SK-N-SH (cell line): ENCODE measurements around the gene SFI1. TPM values are rescaled to one million over a fixed set of nuclear protein-coding genes. Genes with fewer than 3 reads are reported as not detected.

Experiments used
- CTCF ChIA-PET: fragments of 300-600, 350-600 bp; formaldehyde crosslinking; extraction: SDS; loops from one replicate; lab custom pipeline; 2021; lab: Yijun Ruan, JAX
- POLR2A ChIA-PET: fragments of 350-600 bp; sonication (Branson Sonifier 250); formaldehyde crosslinking; extraction: SDS; loops from one replicate; lab custom pipeline; 2020; ENCODE audit warnings: antibody characterized with exemption, inconsistent platforms; lab: Yijun Ruan, JAX
- DNase-seq: peaks from one replicate; pipeline ENCODE4 v3.0.0; 2012
- H2AFZ ChIP-seq: fragments of 200-600 bp; sonication (generic); 2 replicates; pipeline ENCODE4 v1.8.1; 2016; ENCODE audit warnings: antibody characterized with exemption, mild to moderate bottlenecking, low read depth
- H3F3A ChIP-seq: fragments of 200-600 bp; sonication (generic); replicated peaks from 2 replicates; pipeline ENCODE3; 2016; ENCODE audit warnings: antibody characterized with exemption, mild to moderate bottlenecking; ENCODE audit not compliant: insufficient read depth
- H3K27ac ChIP-seq, 2 experiments: fragments of 200-500 bp in 1 of 2; fragments of 200-600 bp in 1 of 2; sonication (Bioruptor generic) in 1 of 2; sonication (generic), shearing (Covaris generic) in 1 of 2; 2 replicates each; pipeline versions ENCODE4 v1.5.1 to v1.6.1; 2014 to 2016; ENCODE audit warnings: low read depth in 2 of 2, inconsistent platforms in 1 of 2, low read length in 1 of 2, mild to moderate bottlenecking in 1 of 2, mixed read lengths in 1 of 2
- H3K27me3 ChIP-seq: fragments of 200-600 bp; sonication (generic), shearing (Covaris generic); 2 replicates; pipeline ENCODE4 v1.6.1; 2016; ENCODE audit warnings: mixed run types; ENCODE audit not compliant: insufficient read depth
- H3K36me3 ChIP-seq, 2 experiments: fragments of 200-500 bp in 1 of 2; fragments of 200-600 bp in 1 of 2; sonication (Bioruptor generic) in 1 of 2; sonication (generic) in 1 of 2; replicated peaks in 1 of 2; 2 replicates each; pipeline versions ENCODE3 to v1.5.1; 2014 to 2016; ENCODE audit warnings: low read length in 1 of 2, mild to moderate bottlenecking in 1 of 2; ENCODE audit not compliant: insufficient read depth in 2 of 2, control insufficient read depth in 1 of 2
- H3K4me1 ChIP-seq, 2 experiments: fragments of 200-500 bp in 1 of 2; fragments of 200-600 bp in 1 of 2; sonication (Bioruptor generic) in 1 of 2; sonication (generic), shearing (Covaris generic) in 1 of 2; 2 replicates each; pipeline versions ENCODE4 v1.5.1 to v1.6.1; 2014 to 2016; ENCODE audit warnings: low read depth in 1 of 2, low read length in 1 of 2, mixed run types in 1 of 2; ENCODE audit not compliant: insufficient read depth in 2 of 2, control insufficient read depth in 1 of 2
- H3K4me2 ChIP-seq: fragments of 200-600 bp; sonication (generic), shearing (Covaris generic); 2 replicates; pipeline ENCODE4 v1.6.1; 2017; ENCODE audit warnings: mixed run types
- H3K4me3 ChIP-seq, 2 experiments: fragments of 200-500 bp in 1 of 2; fragments of 200-600 bp in 1 of 2; sonication (Bioruptor generic) in 1 of 2; sonication (generic), shearing (Covaris generic) in 1 of 2; 2 replicates each; pipeline versions ENCODE4 v1.5.1 to v1.8.1; 2014 to 2016; ENCODE audit warnings: low read depth in 2 of 2, inconsistent platforms in 1 of 2, low read length in 1 of 2, mild to moderate bottlenecking in 1 of 2, mixed read lengths in 1 of 2, moderate library complexity in 1 of 2
- H3K79me2 ChIP-seq: fragments of 200-600 bp; sonication (generic); 2 replicates; pipeline ENCODE4 v1.8.1; 2017; ENCODE audit warnings: mild to moderate bottlenecking; ENCODE audit not compliant: insufficient read depth
- H3K9ac ChIP-seq: fragments of 200-600 bp; sonication (generic); 2 replicates; pipeline ENCODE4 v1.6.1; 2017; ENCODE audit warnings: mixed run types
- H3K9me2 ChIP-seq: fragments of 200-600 bp; sonication (generic); 2 replicates; pipeline ENCODE4 v1.6.1; 2017; ENCODE audit warnings: mixed run types
- H3K9me3 ChIP-seq: fragments of 200-600 bp; sonication (generic); 2 replicates; pipeline ENCODE4 v1.6.1; 2017; ENCODE audit warnings: mixed run types, mild to moderate bottlenecking, moderate library complexity
- H4K20me1 ChIP-seq: fragments of 200-600 bp; sonication (generic); 2 replicates; pipeline ENCODE4 v1.6.1; 2017; ENCODE audit warnings: mild to moderate bottlenecking, mixed run types; ENCODE audit not compliant: insufficient read depth
- FOSL2 ChIP-seq: IDR thresholded peaks from 2 replicates; pipeline ENCODE4 v1.4.0; 2012; ENCODE audit warnings: low read depth, mild to moderate bottlenecking, moderate library complexity, borderline replicate concordance
- FOXJ3 ChIP-seq: sonication (generic); formaldehyde crosslinking; IDR thresholded peaks from 2 replicates; pipeline ENCODE4 v1.5.1; 2020; ENCODE audit warnings: mild to moderate bottlenecking, missing genetic modification reagents
- FOXM1 ChIP-seq: IDR thresholded peaks from 2 replicates; pipeline ENCODE4 v1.4.0; 2012; ENCODE audit warnings: low read depth, mild to moderate bottlenecking
- GABPA ChIP-seq: IDR thresholded peaks from 2 replicates; pipeline ENCODE4 v1.4.0; 2012; ENCODE audit warnings: low read depth, mild to moderate bottlenecking
- GATA2 ChIP-seq: sonication (generic); formaldehyde crosslinking; IDR thresholded peaks from 2 replicates; pipeline ENCODE4 v1.5.0; 2020; ENCODE audit warnings: mild to moderate bottlenecking, missing genetic modification reagents
- MXI1 ChIP-seq: IDR thresholded peaks from 2 replicates; pipeline ENCODE4 v1.6.1; 2012; ENCODE audit warnings: mild to moderate bottlenecking, low read depth, low read length, improper control_type of control experiment
- NRF1 ChIP-seq: IDR thresholded peaks from 2 replicates; pipeline ENCODE4 v1.6.1; 2012; ENCODE audit warnings: low read depth, mild to moderate bottlenecking, low read length
- RCOR1 ChIP-seq: fragments of 150-350 bp; IDR thresholded peaks from 2 replicates; pipeline ENCODE4 v1.6.1; 2017; ENCODE audit warnings: antibody characterized with exemption, low read length
- RFX5 ChIP-seq: IDR thresholded peaks from 2 replicates; pipeline ENCODE4 v1.6.1; 2012; ENCODE audit warnings: mild to moderate bottlenecking, improper control_type of control experiment, low read length
- WGBS: methylation state at CpG from one replicate; pipeline ENCODE4 v1.1.6; 2017; ENCODE audit warnings: low lambda C conversion rate; 5-methylcytosine and 5-hydroxymethylcytosine counted together
- polyA plus RNA-seq, 3 experiments: library from polyadenylated mRNA; depleted of rRNA; stranded (reverse); fragments of >200 nt; gene quantifications; 2 replicates each; pipeline ENCODE4 v1.2.3, GENCODE V29; 2012
- TF ChIP-seq, protein P1 (sequence below): IDR thresholded peaks from 2 replicates; pipeline ENCODE4 v1.4.0; 2012; ENCODE audit warnings: low read depth
- TF ChIP-seq, protein P2 (sequence below): fragments of 150-350 bp; IDR thresholded peaks from 2 replicates; pipeline ENCODE4 v1.6.1; 2016; ENCODE audit warnings: mild to moderate bottlenecking, low read depth, low read length
- TF ChIP-seq, protein P3 (sequence below): IDR thresholded peaks from 2 replicates; pipeline ENCODE4 v1.6.1; 2012; ENCODE audit warnings: mild to moderate bottlenecking, low read depth, low read length, moderate library complexity

SFI1 gene
- polyA plus RNA-seq, 1 of the 3 experiments (the other 2 are of a cell fraction), result 24.7 TPM

DNA sequence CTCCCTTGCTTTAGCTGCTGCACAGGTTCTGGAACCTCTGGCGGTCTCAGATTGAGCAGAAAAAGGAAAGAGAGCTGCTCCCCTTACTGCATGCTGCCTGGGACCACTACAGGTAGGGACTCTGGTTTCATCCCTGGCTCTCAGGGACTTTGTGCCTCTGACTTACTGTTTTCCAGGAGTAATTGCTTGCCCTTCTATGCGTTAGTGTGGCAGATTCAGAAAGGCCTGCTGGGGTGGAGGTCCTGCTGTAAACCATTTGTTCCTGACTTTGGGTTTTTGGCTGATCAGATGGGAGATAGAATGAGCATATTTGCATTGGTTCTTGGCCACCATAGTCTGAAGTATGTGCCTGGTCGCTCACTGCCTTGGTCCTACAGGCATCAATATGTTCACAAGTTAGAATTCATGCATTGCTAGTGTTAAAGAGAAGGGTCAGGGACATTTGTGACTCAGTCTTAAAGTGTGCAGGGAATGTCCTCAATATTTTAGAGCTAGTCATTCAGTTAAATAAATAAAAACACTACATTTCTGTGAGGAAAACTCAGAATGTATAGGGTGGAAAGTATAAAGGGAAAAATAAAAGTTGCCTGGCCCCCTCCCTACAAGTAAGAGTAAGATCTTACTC, 87.6 kb downstream of the SFI1 start:
- peak overlapping the region in 1 of 2 experiments; percentile 49; a peak in 2 of 4 replicates for H3K27ac ChIP-seq
- H3K79me2 ChIP-seq, result no peaks in the 10 kb centered on the region
- no peaks in the 10 kb centered on the region for H3K27me3 ChIP-seq
- no peaks in the 10 kb centered on the region for H4K20me1 ChIP-seq
- H3K9ac ChIP-seq, result no peak overlapping the region
- peak overlapping the region; percentile 38 for H3K4me2 ChIP-seq
- no peaks in the 10 kb centered on the region for H3K9me2 ChIP-seq
- no peak for DNase-seq
- CTCF ChIA-PET, result interaction anchor here (0.9 to 1.1 kb wide), 3 partner anchors 28 to 51 kb away, joined by 3 to 4 read pairs (median 3); no protein-coding TSS in a partner anchor
- H3K4me3 ChIP-seq, result no peak overlapping the region
- no peak overlapping the region for H2AFZ ChIP-seq
- POLR2A ChIA-PET, result no interaction called here
- TF ChIP-seq, protein P1, sequence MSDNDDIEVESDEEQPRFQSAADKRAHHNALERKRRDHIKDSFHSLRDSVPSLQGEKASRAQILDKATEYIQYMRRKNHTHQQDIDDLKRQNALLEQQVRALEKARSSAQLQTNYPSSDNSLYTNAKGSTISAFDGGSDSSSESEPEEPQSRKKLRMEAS, result no peak
- TF ChIP-seq FOSL2, result peak; percentile 16; the same call in 1 of the 2 replicates
- 0 out of 4 replicates have a peak, but pooled peaks cover 0 to 18% of the 10 kb centered on the region in 2 experiments for H3K4me1 ChIP-seq
- H3F3A ChIP-seq, result peaks cover 5% of the 10 kb centered on the region
- 88% methylated on average over 3 of the region's 3 CpGs for WGBS
- no peaks in the 10 kb centered on the region for H3K9me3 ChIP-seq
- peaks cover 24 to 25% of the 10 kb centered on the region in 2 experiments for H3K36me3 ChIP-seq

DNA sequence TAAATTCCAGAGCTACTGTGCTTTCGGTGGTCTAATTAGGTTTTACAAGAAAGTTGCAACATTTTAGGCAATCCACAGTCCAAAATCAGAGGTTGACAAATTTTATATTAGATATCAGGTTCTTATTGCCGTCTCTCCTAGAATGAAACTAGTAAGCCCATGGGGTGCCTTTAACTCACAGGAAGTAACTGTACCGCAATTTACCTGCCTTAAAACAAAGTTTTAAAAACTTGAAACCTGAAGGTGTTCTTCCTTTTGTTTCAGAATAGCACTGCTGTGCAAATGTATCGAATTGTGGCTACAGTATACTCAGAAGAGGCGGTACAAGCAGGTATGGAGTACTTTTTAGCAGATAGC, 88.4 kb downstream of the SFI1 start:
- Histone ChIP-seq H3K9me2 (no peaks in the 10 kb centered on the region), H3K36me3 (peaks cover 24 to 29% of the 10 kb centered on the region in 2 experiments), H3K27me3 (no peaks in the 10 kb centered on the region), H3K4me2 (no peak overlapping the region), H3K9ac (no peak overlapping the region), H3K9me3 (no peaks in the 10 kb centered on the region), H3F3A (peaks cover 5% of the 10 kb centered on the region), H3K4me3 (no peak overlapping the region), H2AFZ (no peak overlapping the region), H3K27ac (peak overlapping the region in 1 of 2 experiments; percentile 49; a peak in 2 of 4 replicates), H3K79me2 (no peaks in the 10 kb centered on the region), H4K20me1 (no peaks in the 10 kb centered on the region), H3K4me1 (0 out of 4 replicates have a peak, but pooled peaks cover 0 to 18% of the 10 kb centered on the region in 2 experiments)
- TF ChIP-seq FOXM1, result no peak
- TF ChIP-seq, protein P2, sequence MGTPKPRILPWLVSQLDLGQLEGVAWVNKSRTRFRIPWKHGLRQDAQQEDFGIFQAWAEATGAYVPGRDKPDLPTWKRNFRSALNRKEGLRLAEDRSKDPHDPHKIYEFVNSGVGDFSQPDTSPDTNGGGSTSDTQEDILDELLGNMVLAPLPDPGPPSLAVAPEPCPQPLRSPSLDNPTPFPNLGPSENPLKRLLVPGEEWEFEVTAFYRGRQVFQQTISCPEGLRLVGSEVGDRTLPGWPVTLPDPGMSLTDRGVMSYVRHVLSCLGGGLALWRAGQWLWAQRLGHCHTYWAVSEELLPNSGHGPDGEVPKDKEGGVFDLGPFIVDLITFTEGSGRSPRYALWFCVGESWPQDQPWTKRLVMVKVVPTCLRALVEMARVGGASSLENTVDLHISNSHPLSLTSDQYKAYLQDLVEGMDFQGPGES, result no peak
- TF ChIP-seq, protein P3, sequence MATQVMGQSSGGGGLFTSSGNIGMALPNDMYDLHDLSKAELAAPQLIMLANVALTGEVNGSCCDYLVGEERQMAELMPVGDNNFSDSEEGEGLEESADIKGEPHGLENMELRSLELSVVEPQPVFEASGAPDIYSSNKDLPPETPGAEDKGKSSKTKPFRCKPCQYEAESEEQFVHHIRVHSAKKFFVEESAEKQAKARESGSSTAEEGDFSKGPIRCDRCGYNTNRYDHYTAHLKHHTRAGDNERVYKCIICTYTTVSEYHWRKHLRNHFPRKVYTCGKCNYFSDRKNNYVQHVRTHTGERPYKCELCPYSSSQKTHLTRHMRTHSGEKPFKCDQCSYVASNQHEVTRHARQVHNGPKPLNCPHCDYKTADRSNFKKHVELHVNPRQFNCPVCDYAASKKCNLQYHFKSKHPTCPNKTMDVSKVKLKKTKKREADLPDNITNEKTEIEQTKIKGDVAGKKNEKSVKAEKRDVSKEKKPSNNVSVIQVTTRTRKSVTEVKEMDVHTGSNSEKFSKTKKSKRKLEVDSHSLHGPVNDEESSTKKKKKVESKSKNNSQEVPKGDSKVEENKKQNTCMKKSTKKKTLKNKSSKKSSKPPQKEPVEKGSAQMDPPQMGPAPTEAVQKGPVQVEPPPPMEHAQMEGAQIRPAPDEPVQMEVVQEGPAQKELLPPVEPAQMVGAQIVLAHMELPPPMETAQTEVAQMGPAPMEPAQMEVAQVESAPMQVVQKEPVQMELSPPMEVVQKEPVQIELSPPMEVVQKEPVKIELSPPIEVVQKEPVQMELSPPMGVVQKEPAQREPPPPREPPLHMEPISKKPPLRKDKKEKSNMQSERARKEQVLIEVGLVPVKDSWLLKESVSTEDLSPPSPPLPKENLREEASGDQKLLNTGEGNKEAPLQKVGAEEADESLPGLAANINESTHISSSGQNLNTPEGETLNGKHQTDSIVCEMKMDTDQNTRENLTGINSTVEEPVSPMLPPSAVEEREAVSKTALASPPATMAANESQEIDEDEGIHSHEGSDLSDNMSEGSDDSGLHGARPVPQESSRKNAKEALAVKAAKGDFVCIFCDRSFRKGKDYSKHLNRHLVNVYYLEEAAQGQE, result no peak
- TF ChIP-seq GABPA, result no peak
- no peak for TF ChIP-seq RCOR1
- no peak for TF ChIP-seq FOXJ3 (CRISPR knock-in tag)
- no peak for TF ChIP-seq MXI1
- no peak for TF ChIP-seq GATA2 (CRISPR knock-in tag)
- TF ChIP-seq NRF1, result no peak
- TF ChIP-seq RFX5, result no peak
- ChIA-PET POLR2A (no interaction called here), CTCF (no interaction called here)
- 89% methylated on average over 5 of the region's 5 CpGs for WGBS
- DNase-seq, result no peak
